Colonic mucosa (tissue), 4 donors: ENCODE measurements around the gene SERPINA5. TPM values are rescaled to one million over a fixed set of nuclear protein-coding genes. Genes with fewer than 3 reads are reported as not detected.

Experiments used
- DNase-seq: peaks from one replicate; pipeline ENCODE4 v3.0.0-alpha.2; 2020
- H3K27ac ChIP-seq: fragments of 200-600 bp; one replicate; pipeline ENCODE4 v1.8.0; 2021
- H3K27me3 ChIP-seq: fragments of 200-600 bp; one replicate; pipeline ENCODE4 v1.8.0; 2021
- H3K36me3 ChIP-seq: fragments of 200-600 bp; one replicate; pipeline ENCODE4 v1.8.0; 2021
- H3K4me1 ChIP-seq: fragments of 200-600 bp; one replicate; pipeline ENCODE4 v1.8.0; 2021; ENCODE audit warnings: mild to moderate bottlenecking
- H3K4me3 ChIP-seq: fragments of 200-600 bp; one replicate; pipeline ENCODE4 v1.8.0; 2021
- H3K9ac ChIP-seq, 2 donors: one replicate each; pipeline ENCODE4 v1.7.0; 2013; ENCODE audit warnings: control low read depth in 2 of 2, low read depth in 2 of 2, low read length in 2 of 2
- H3K9me3 ChIP-seq: fragments of 200-600 bp; one replicate; pipeline ENCODE4 v1.8.0; 2021
- CTCF ChIP-seq: fragments of 200-600 bp; IDR thresholded peaks from one replicate; pipeline ENCODE4 v1.8.0; 2022; ENCODE audit warnings: antibody characterized with exemption, mild to moderate bottlenecking
- intact Hi-C: fragments of 100-400 bp; cut with DNase I; formaldehyde crosslinking; loops from one replicate; pipeline ENCODE4 v1.14.1; 2022
- total RNA-seq, 2 donors: library from RNA; stranded (reverse); fragmentation: NEBNext Ultra II Directional in 1 of 2; extraction: Animal tissue kit (Norgen Biotek cat#: 25700) in 1 of 2; gene quantifications; one replicate each; pipeline ENCODE4 v1.2.1, GENCODE V29; 2021
- donor health status: healthy.
- donor health status: DM: no; HTN: no; CAD: no.
- donor health status: DM: no; HTN: no; CAD: no.

The SERPINA5 gene
- total RNA-seq, 2 donors from 2014 or later = 0.61 to 2.9 TPM

GRCh38 chr14:94588311-94588710, 7.1 kb downstream of the SERPINA5 start:
- no peaks in the 10 kb centered on the region for H3K36me3 ChIP-seq
- no peak overlapping the region for H3K4me3 ChIP-seq
- intact Hi-C loops = no loop called here
- no peak overlapping the region for H3K9ac ChIP-seq
- TF ChIP-seq CTCF = no peak
- no peaks in the 10 kb centered on the region for H3K9me3 ChIP-seq
- H3K27ac ChIP-seq = no peak overlapping the region
- H3K4me1 ChIP-seq = no peaks in the 10 kb centered on the region
- DNase-seq = no peak
- no peaks in the 10 kb centered on the region for H3K27me3 ChIP-seq

- Histone ChIP-seq H3K27me3 (no peaks in the 10 kb centered on the region), H3K9ac (no peak overlapping the region), H3K4me3 (no peak overlapping the region), H3K4me1 (no peaks in the 10 kb centered on the region), H3K36me3 (no peaks in the 10 kb centered on the region), H3K9me3 (no peaks in the 10 kb centered on the region), H3K27ac (no peak overlapping the region)
- TF ChIP-seq CTCF = no peak
- intact Hi-C loops = no loop called here
- DNase-seq = no peak
Observed at GRCh38 chr14:94591073-94591472, 9.8 kb downstream of the SERPINA5 start.

- intact Hi-C loops = no loop called here
- H3K9me3 ChIP-seq = no peaks in the 10 kb centered on the region
- TF ChIP-seq CTCF = no peak
- H3K4me1 ChIP-seq = no peaks in the 10 kb centered on the region
- no peak overlapping the region for H3K9ac ChIP-seq
- H3K27me3 ChIP-seq = no peaks in the 10 kb centered on the region
- H3K36me3 ChIP-seq = no peaks in the 10 kb centered on the region
- DNase-seq = no peak
- no peak overlapping the region for H3K4me3 ChIP-seq
- H3K27ac ChIP-seq = no peak overlapping the region
Observed at GRCh38 chr14:94591871-94592270, 10.6 kb downstream of the SERPINA5 start.

- no peaks in the 10 kb centered on the region for H3K4me1 ChIP-seq
- no peaks in the 10 kb centered on the region for H3K9me3 ChIP-seq
- no peak for TF ChIP-seq CTCF
- H3K4me3 ChIP-seq = no peak overlapping the region
- DNase-seq = no peak
- no peak overlapping the region for H3K9ac ChIP-seq
- H3K27me3 ChIP-seq = no peaks in the 10 kb centered on the region
- intact Hi-C loops = no loop called here
- H3K36me3 ChIP-seq = no peaks in the 10 kb centered on the region
- no peak overlapping the region for H3K27ac ChIP-seq
Observed at GRCh38 chr14:94592457-94592856, 11.2 kb downstream of the SERPINA5 start.

GRCh38 chr14:94593376-94593748, 12.1 kb downstream of the SERPINA5 start:
- Histone ChIP-seq H3K27ac (no peak overlapping the region), H3K9ac (no peak overlapping the region), H3K36me3 (no peaks in the 10 kb centered on the region), H3K27me3 (no peaks in the 10 kb centered on the region), H3K9me3 (no peaks in the 10 kb centered on the region), H3K4me3 (no peak overlapping the region), H3K4me1 (no peaks in the 10 kb centered on the region)
- TF ChIP-seq CTCF = no peak
- no peak for DNase-seq
- intact Hi-C loops = no loop called here
